HCT116 (cell line): ENCODE data around the gene SAPCD2. TPM values are rescaled to one million over a fixed set of nuclear protein-coding genes. Genes with fewer than 3 reads are reported as not detected.
A peak's percentile ranks its signal among the peaks of the same experiment; 100 is the strongest.

ENCODE experiments used
- ATAC-seq: fragments of 200-7000 bp; cut with Tn5 transposase; 2 replicates; pipeline ENCODE4 v1.9.1; 2020; ENCODE audit warnings: mild to moderate bottlenecking, moderate library complexity
- BruUV-seq: library from RNA; stranded (reverse); fragments of 400-500 nt; replicated peaks from 2 replicates; lab custom pipeline; 2021; lab: Mats Ljungman, UMichigan
- CTCF ChIA-PET: fragments of 300-600 bp; sonication (Branson Sonifier 250); formaldehyde crosslinking; loops from one replicate; lab custom pipeline; 2021; ENCODE audit warnings: antibody characterized with exemption; lab: Charles Lee
- POLR2A ChIA-PET: fragments of 300-600, 350-600 bp; sonication (Branson Sonifier 250); formaldehyde crosslinking; loops from one replicate; lab custom pipeline; 2021; ENCODE audit warnings: antibody characterized with exemption; lab: Charles Lee
- RAD21 ChIA-PET, 2 experiments: fragments of 300-600 bp; sonication (Branson Sonifier 250); formaldehyde crosslinking; loops; one replicate each; lab custom pipeline; 2023; ENCODE audit warnings: low total read pairs in 2 of 2; ENCODE audit not compliant: uncharacterized antibody in 2 of 2, unreplicated experiment in 2 of 2, low non-redundant PET in 1 of 2; lab: Charles Lee
- DNase-seq: peaks from one replicate; pipeline ENCODE4 v3.0.0-alpha.2; 2010; ENCODE audit warnings: low read depth, low spot score
- H2AFZ ChIP-seq: fragments of 200-600 bp; shearing (Covaris generic), sonication (generic); 2 replicates; pipeline ENCODE4 v1.6.1; 2017; ENCODE audit warnings: low read depth, mixed run types, mixed read lengths, antibody characterized with exemption, low read length; ENCODE audit not compliant: poor library complexity, severe bottlenecking
- H3K27ac ChIP-seq: 2 replicates; pipeline ENCODE4 v1.5.1; 2012; ENCODE audit warnings: low read depth, low read length
- H3K27me3 ChIP-seq: fragments of 200-600 bp; sonication (generic); 2 replicates; pipeline ENCODE4 v1.6.1; 2016; ENCODE audit warnings: mixed run types, low read length, mixed read lengths; ENCODE audit not compliant: insufficient read depth
- H3K36me3 ChIP-seq, 2 experiments: fragments of 200-500 bp in 1 of 2; fragments of 200-600 bp in 1 of 2; sonication (Bioruptor generic) in 1 of 2; sonication (generic) in 1 of 2; 2 replicates each; pipeline versions ENCODE4 v1.5.1 to v1.6.1; 2014 to 2016; ENCODE audit warnings: low read length in 2 of 2, inconsistent platforms in 1 of 2, mixed read lengths in 1 of 2, mixed run types in 1 of 2; ENCODE audit not compliant: insufficient read depth in 2 of 2, control insufficient read depth in 1 of 2
- H3K4me1 ChIP-seq, 2 experiments: fragments of 200-600 bp in 1 of 2; sonication (generic) in 1 of 2; 2 replicates each; pipeline versions ENCODE4 v1.5.1 to v1.6.1; 2012 to 2017; ENCODE audit warnings: low read length in 2 of 2, inconsistent platforms in 1 of 2, mild to moderate bottlenecking in 1 of 2, mixed read lengths in 1 of 2, mixed run types in 1 of 2, moderate library complexity in 1 of 2; ENCODE audit not compliant: insufficient read depth in 2 of 2, control insufficient read depth in 1 of 2
- H3K4me2 ChIP-seq: fragments of 200-600 bp; sonication (generic); 2 replicates; pipeline ENCODE4 v1.6.1; 2017; ENCODE audit warnings: mixed run types, low read length, mixed read lengths
- H3K4me3 ChIP-seq, 2 experiments: fragments of 200-600 bp in 1 of 2; sonication (generic) in 1 of 2; replicated peaks in 1 of 2; 2 replicates each; pipeline ENCODE4 v1.5.1; 2011 to 2016; ENCODE audit warnings: low read length in 2 of 2, control low read depth in 1 of 2, low read depth in 1 of 2, mild to moderate bottlenecking in 1 of 2, mixed read lengths in 1 of 2, mixed run types in 1 of 2
- H3K79me2 ChIP-seq: fragments of 200-600 bp; sonication (generic); 2 replicates; pipeline ENCODE4 v1.6.1; 2017; ENCODE audit warnings: mild to moderate bottlenecking, mixed run types, low read length, moderate library complexity, mixed read lengths; ENCODE audit not compliant: insufficient read depth
- H3K9ac ChIP-seq: fragments of 200-600 bp; sonication (generic); 2 replicates; pipeline ENCODE4 v1.6.1; 2016; ENCODE audit warnings: low read length, mixed read lengths
- H3K9me2 ChIP-seq: fragments of 200-600 bp; sonication (generic), shearing (Covaris generic); 2 replicates; pipeline ENCODE4 v1.6.1; 2017; ENCODE audit warnings: mixed run types, mild to moderate bottlenecking, moderate library complexity; ENCODE audit not compliant: insufficient read depth
- H3K9me3 ChIP-seq, 2 experiments: fragments of 200-500 bp in 1 of 2; fragments of 200-600 bp in 1 of 2; sonication (Bioruptor generic) in 1 of 2; sonication (generic) in 1 of 2; 2 replicates each; pipeline ENCODE4 v1.6.1; 2014 to 2017; ENCODE audit warnings: low read length in 2 of 2, mixed read lengths in 2 of 2, inconsistent platforms in 1 of 2, low read depth in 1 of 2, mild to moderate bottlenecking in 1 of 2, mixed run types in 1 of 2, moderate library complexity in 1 of 2; ENCODE audit not compliant: control insufficient read depth in 1 of 2, insufficient read depth in 1 of 2
- H4K20me1 ChIP-seq: fragments of 200-600 bp; sonication (generic), shearing (Covaris generic); 2 replicates; pipeline ENCODE4 v1.6.1; 2017; ENCODE audit warnings: mixed run types, mild to moderate bottlenecking, moderate library complexity; ENCODE audit not compliant: insufficient read depth
- CBX3 ChIP-seq: IDR thresholded peaks from 2 replicates; pipeline ENCODE4 v1.6.1; 2012; ENCODE audit warnings: low read depth
- ELF1 ChIP-seq: IDR thresholded peaks from 2 replicates; pipeline ENCODE4 v1.6.1; 2012; ENCODE audit warnings: low read depth, borderline replicate concordance
- EZH2 ChIP-seq: fragments of 200-600 bp; sonication (generic); IDR thresholded peaks from 2 replicates; pipeline ENCODE4 v1.6.1; 2017; ENCODE audit warnings: antibody characterized with exemption, mixed run types
- FOSL1 ChIP-seq: IDR thresholded peaks from 2 replicates; pipeline ENCODE4 v1.6.1; 2012; ENCODE audit warnings: low read depth
- JUND ChIP-seq: IDR thresholded peaks from 2 replicates; pipeline ENCODE4 v1.6.1; 2012
- SRF ChIP-seq: IDR thresholded peaks from 2 replicates; pipeline ENCODE4 v1.6.1; 2012; ENCODE audit warnings: low read depth
- ZFX ChIP-seq: fragments of 450-650 bp; IDR thresholded peaks from 2 replicates; pipeline ENCODE4 v1.6.1; 2017
- ZNF274 ChIP-seq: fragments of 200-500 bp; sonication (Bioruptor generic); IDR thresholded peaks from 2 replicates; pipeline ENCODE4 v1.6.1; 2014; ENCODE audit warnings: mild to moderate bottlenecking, low read depth, low read length, inconsistent platforms
- intact Hi-C: fragments of 100-400 bp; cut with micrococcal nuclease; formaldehyde crosslinking; loops from 2 replicates; pipeline ENCODE4 v1.10.0; 2022
- total RNA-seq: library from RNA; stranded (reverse); gene quantifications from one replicate; pipeline ENCODE4 v1.2.1, GENCODE V29; 2021; ENCODE audit not compliant: unreplicated experiment
- TF ChIP-seq, protein P1 (sequence below), 3 experiments: fragments of 200-600 bp in 1 of 3; sonication (generic) in 1 of 3; IDR thresholded peaks in 2 of 3; conservative IDR thresholded peaks in 1 of 3; 2 replicates each; pipeline ENCODE4 v1.5.1; 2012 to 2017; ENCODE audit warnings: low read depth in 2 of 3, low read length in 2 of 3, antibody characterized with exemption in 1 of 3, borderline replicate concordance in 1 of 3, control low read depth in 1 of 3, mild to moderate bottlenecking in 1 of 3, mixed read lengths in 1 of 3, mixed run types in 1 of 3, moderate library complexity in 1 of 3; ENCODE audit not compliant: insufficient read depth in 1 of 3

Gene SAPCD2
- total RNA-seq, 1 experiment from 2014 or later, result 71.7 TPM

DNA sequence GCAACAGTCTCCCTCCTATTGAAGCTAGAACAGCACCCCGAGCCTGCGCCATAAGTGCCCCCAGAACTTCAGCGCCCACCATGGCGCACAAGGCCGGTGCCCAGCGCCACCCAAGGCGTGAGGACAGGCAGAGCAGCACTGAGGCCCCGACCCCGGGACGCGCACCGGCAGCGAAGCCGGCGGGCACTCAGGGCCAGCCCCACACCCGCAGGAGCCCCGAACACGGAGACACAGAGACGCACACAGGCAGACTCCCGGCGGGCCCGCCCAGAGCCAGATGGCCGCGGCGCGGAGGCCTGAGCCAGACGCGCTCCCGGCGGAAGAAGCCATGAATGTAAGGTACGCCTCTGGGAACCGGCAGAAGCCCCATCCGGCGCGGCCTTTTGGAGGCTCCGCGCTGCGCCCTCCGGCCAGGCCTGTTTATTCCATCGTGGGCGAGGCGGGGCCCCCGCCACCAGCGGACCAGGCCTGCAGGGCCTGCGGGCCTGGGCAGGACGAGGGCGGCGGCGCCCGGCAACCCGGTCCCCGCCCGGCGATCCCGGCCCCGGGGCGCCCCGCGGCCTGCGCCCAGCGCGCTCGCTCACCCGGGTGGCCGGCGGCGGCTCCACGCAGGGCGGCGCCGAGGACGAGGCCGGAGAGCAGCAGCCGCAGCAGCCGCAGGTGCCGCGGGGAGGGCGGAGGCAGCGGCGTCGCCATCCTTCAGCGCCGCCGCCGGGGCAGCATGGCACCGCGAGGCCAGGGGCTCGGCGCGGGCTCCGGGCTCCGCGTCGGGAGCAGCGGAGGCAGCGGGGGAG lies 24.9 kb downstream of the SAPCD2 start:
- POLR2A ChIA-PET, result no interaction called here
- Histone ChIP-seq H3K36me3 (no peaks in the 10 kb centered on the region), H3K27ac (peak overlapping the region; percentile 77), H4K20me1 (no peaks in the 10 kb centered on the region), H3K79me2 (peaks cover 24% of the 10 kb centered on the region; the same call in 1 of the 2 replicates), H3K4me2 (peak overlapping the region; percentile 97), H3K4me3 (peak overlapping the region; percentile 55 to 90), H3K4me1 (peaks cover 12 to 26% of the 10 kb centered on the region in 2 experiments), H3K27me3 (no peaks in the 10 kb centered on the region), H2AFZ (no peak overlapping the region), H3K9ac (peak overlapping the region; percentile 74), H3K9me2 (no peaks in the 10 kb centered on the region), H3K9me3 (no peaks in the 10 kb centered on the region)
- ATAC-seq (peak; percentile 35), DNase-seq (no peak)
- CTCF ChIA-PET, result interaction anchor here (1.0 to 2.4 kb wide), 6 partner anchors 10 to 178 kb away, joined by 6 to 57 read pairs (median 12); partner anchors contain the start of genes ABCA2, CYSRT1 and RNF208
- no TSS peak for BruUV-seq
- TF ChIP-seq JUND (no peak), ZFX (peak; percentile 98)
- RAD21 ChIA-PET, result no interaction called here
- intact Hi-C loops, result loop anchor here (1.0 to 5.0 kb wide), 3 partner anchors 22 to 258 kb away; partner anchors contain the start of genes CYSRT1 and RNF224

DNA sequence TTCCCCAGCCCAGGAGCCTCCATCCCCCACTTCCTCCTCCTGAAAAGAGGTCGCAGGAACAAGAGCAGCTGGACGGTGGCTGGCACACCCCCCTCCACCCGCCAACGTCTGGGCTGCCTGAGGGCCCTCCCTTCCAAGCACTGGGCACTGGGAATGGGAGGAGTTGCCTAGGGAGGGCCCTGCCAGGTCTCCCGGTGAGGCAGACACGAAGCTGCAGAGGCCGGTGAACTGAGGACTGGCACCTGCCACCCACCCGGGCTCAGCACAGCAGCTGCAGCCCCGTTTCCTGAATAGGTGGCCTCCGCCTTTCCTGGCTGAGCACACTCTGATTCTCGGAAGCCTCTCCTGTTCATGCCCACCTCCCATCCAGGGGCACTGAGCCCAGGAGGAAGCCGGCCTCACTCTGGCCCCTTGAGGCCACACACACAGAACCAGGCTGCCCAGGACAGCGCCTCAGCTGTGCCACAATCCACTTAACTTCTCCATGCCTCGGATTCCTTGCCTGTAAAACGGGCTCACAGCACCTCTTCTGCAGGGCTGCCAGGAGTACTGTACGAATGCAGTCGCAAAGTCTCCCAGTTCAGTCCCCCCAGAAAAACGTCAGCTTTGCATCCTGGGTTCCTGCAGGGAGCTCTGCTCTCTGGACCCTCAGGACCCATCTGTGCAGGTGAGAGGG lies 25.7 kb downstream of the SAPCD2 start:
- POLR2A ChIA-PET, result no interaction called here
- DNase-seq, result no peak
- Histone ChIP-seq H3K4me1 (peaks cover 12 to 26% of the 10 kb centered on the region in 2 experiments), H3K27ac (peak overlapping the region; percentile 77), H3K4me2 (peak overlapping the region; percentile 97), H3K27me3 (no peaks in the 10 kb centered on the region), H3K4me3 (peak overlapping the region; percentile 55 to 90), H3K9me2 (no peaks in the 10 kb centered on the region), H3K79me2 (peaks cover 24% of the 10 kb centered on the region; the same call in 1 of the 2 replicates), H3K9me3 (no peaks in the 10 kb centered on the region), H3K36me3 (peaks cover 0 to 2% of the 10 kb centered on the region in 2 experiments; a peak in 1 of 4 replicates), H2AFZ (no peak overlapping the region), H4K20me1 (no peaks in the 10 kb centered on the region), H3K9ac (peak overlapping the region; percentile 74)
- BruUV-seq, result no TSS peak
- RAD21 ChIA-PET, result no interaction called here
- no peak for ATAC-seq
- intact Hi-C loops, result loop anchor here (5.0 kb wide), 1 partner anchor 183 kb away; the partner anchor contains the start of genes CYSRT1 and RNF224
- TF ChIP-seq CBX3 (no peak), FOSL1 (no peak), ZNF274 (no peak), ELF1 (no peak), ZFX (no peak), EZH2 (no peak), SRF (no peak)
- TF ChIP-seq, protein P1, sequence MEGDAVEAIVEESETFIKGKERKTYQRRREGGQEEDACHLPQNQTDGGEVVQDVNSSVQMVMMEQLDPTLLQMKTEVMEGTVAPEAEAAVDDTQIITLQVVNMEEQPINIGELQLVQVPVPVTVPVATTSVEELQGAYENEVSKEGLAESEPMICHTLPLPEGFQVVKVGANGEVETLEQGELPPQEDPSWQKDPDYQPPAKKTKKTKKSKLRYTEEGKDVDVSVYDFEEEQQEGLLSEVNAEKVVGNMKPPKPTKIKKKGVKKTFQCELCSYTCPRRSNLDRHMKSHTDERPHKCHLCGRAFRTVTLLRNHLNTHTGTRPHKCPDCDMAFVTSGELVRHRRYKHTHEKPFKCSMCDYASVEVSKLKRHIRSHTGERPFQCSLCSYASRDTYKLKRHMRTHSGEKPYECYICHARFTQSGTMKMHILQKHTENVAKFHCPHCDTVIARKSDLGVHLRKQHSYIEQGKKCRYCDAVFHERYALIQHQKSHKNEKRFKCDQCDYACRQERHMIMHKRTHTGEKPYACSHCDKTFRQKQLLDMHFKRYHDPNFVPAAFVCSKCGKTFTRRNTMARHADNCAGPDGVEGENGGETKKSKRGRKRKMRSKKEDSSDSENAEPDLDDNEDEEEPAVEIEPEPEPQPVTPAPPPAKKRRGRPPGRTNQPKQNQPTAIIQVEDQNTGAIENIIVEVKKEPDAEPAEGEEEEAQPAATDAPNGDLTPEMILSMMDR (IDR thresholded peaks at IDR 0.05 in 2 of 3, conservative IDR thresholded peaks at IDR 0.05 in 1 of 3; ENCODE audit: borderline replicate concordance in 1 of 3, insufficient read depth in 1 of 3, low read depth in 2 of 3, low read length in 2 of 3), result no peak
- CTCF ChIA-PET, result interaction anchor here (1.0 kb wide), 1 partner anchor 9 kb away, joined by 6 read pairs; no protein-coding TSS in a partner anchor
